IMR-90 (cell line): Measurements from ENCODE around the gene REPIN1. TPM values are rescaled to one million over a fixed set of nuclear protein-coding genes. Genes with fewer than 3 reads are reported as not detected.

ENCODE experiments used
- ATAC-seq: fragments of 200-7000 bp; cut with Tn5 transposase; 2 replicates; pipeline ENCODE4 v1.9.1; 2020; ENCODE audit warnings: low read depth, mild to moderate bottlenecking, moderate library complexity
- BruUV-seq: library from RNA; stranded (reverse); fragments of 400-500 nt; replicated peaks from 2 replicates; lab custom pipeline; 2021; lab: Mats Ljungman, UMichigan
- CTCF ChIA-PET: fragments of 300-600 bp; formaldehyde crosslinking; extraction: SDS; loops from one replicate; lab custom pipeline; 2021; ENCODE audit warnings: antibody characterized with exemption; lab: Yijun Ruan, JAX
- POLR2A ChIA-PET: fragments of 300-600 bp; sonication (Branson Sonifier 250); formaldehyde crosslinking; loops from one replicate; lab custom pipeline; 2022; ENCODE audit warnings: antibody characterized with exemption; ENCODE audit not compliant: unreplicated experiment; lab: Charles Lee
- DNase-seq: peaks from one replicate; pipeline ENCODE4 v3.0.0; 2013
- H2AFZ ChIP-seq: replicated peaks from 2 replicates; pipeline ENCODE3; 2013; ENCODE audit warnings: low read length, mild to moderate bottlenecking; ENCODE audit not compliant: poor library complexity
- H2AK5ac ChIP-seq: 2 replicates; pipeline ENCODE4 v1.6.1; 2013; ENCODE audit warnings: low read depth, low read length, inconsistent platforms
- H2AK9ac ChIP-seq: replicated peaks from 2 replicates; pipeline ENCODE3; 2013; ENCODE audit warnings: mild to moderate bottlenecking, low read depth, low read length, moderate library complexity; ENCODE audit not compliant: poor library complexity
- H2BK120ac ChIP-seq: 2 replicates; pipeline ENCODE4 v1.6.1; 2013; ENCODE audit warnings: low read depth, low read length, inconsistent platforms
- H2BK15ac ChIP-seq: 3 replicates; pipeline ENCODE4 v1.6.1; 2013; ENCODE audit warnings: low read depth, low read length, inconsistent platforms
- H2BK20ac ChIP-seq: 2 replicates; pipeline ENCODE4 v1.6.1; 2013; ENCODE audit warnings: low read depth, mild to moderate bottlenecking, inconsistent platforms, low read length, moderate library complexity
- H2BK5ac ChIP-seq: 2 replicates; pipeline ENCODE4 v1.6.1; 2013; ENCODE audit warnings: mild to moderate bottlenecking, low read depth, low read length, inconsistent platforms; ENCODE audit not compliant: poor library complexity, severe bottlenecking
- H3K14ac ChIP-seq: replicated peaks from 2 replicates; pipeline ENCODE4 v1.6.1; 2013; ENCODE audit warnings: low read depth, low read length, inconsistent platforms
- H3K18ac ChIP-seq: 2 replicates; pipeline ENCODE4 v1.6.1; 2013; ENCODE audit warnings: low read depth, low read length, control low read depth
- H3K23ac ChIP-seq: 2 replicates; pipeline ENCODE4 v1.6.1; 2013; ENCODE audit warnings: low read depth, low read length, inconsistent platforms
- H3K27ac ChIP-seq: 2 replicates; pipeline ENCODE4 v1.5.1; 2013; ENCODE audit warnings: mild to moderate bottlenecking, control low read depth, low read length; ENCODE audit not compliant: insufficient read depth
- H3K27me3 ChIP-seq: 2 replicates; pipeline ENCODE4 v1.6.1; 2013; ENCODE audit warnings: low read length; ENCODE audit not compliant: control insufficient read depth, insufficient read depth
- H3K36me3 ChIP-seq: 2 replicates; pipeline ENCODE4 v1.6.1; 2013; ENCODE audit warnings: low read length, mixed read lengths; ENCODE audit not compliant: control insufficient read depth, insufficient read depth
- H3K4ac ChIP-seq: 2 replicates; pipeline ENCODE4 v1.6.1; 2013; ENCODE audit warnings: low read depth, low read length, inconsistent platforms
- H3K4me1 ChIP-seq: 2 replicates; pipeline ENCODE4 v1.6.1; 2013; ENCODE audit warnings: low read length, mixed read lengths; ENCODE audit not compliant: control insufficient read depth, insufficient read depth
- H3K4me2 ChIP-seq: 2 replicates; pipeline ENCODE4 v1.6.1; 2013; ENCODE audit warnings: low read depth, mild to moderate bottlenecking, control low read depth, low read length, moderate library complexity
- H3K4me3 ChIP-seq: 2 replicates; pipeline ENCODE4 v1.5.1; 2013; ENCODE audit warnings: low read depth, mild to moderate bottlenecking, control low read depth, low read length, moderate library complexity; ENCODE audit not compliant: insufficient read depth
- H3K56ac ChIP-seq: 2 replicates; pipeline ENCODE4 v1.6.1; 2013; ENCODE audit warnings: low read length, inconsistent platforms; ENCODE audit not compliant: insufficient read depth; ENCODE audit errors: extremely low read depth
- H3K79me1 ChIP-seq, 2 experiments: 2 replicates each; pipeline ENCODE4 v1.6.1; 2013; ENCODE audit warnings: low read length in 2 of 2, inconsistent platforms in 1 of 2, low read depth in 1 of 2
- H3K9ac ChIP-seq: 2 replicates; pipeline ENCODE4 v1.6.1; 2013; ENCODE audit warnings: low read depth, low read length, control low read depth
- H3K9me1 ChIP-seq: 2 replicates; pipeline ENCODE4 v1.6.1; 2013; ENCODE audit warnings: low read length, inconsistent platforms; ENCODE audit not compliant: insufficient read depth
- H3K9me3 ChIP-seq: 2 replicates; pipeline ENCODE4 v1.6.1; 2013; ENCODE audit warnings: low read length; ENCODE audit not compliant: control insufficient read depth, insufficient read depth
- H4K20me1 ChIP-seq: 2 replicates; pipeline ENCODE4 v1.6.1; 2013; ENCODE audit warnings: low read length, inconsistent platforms; ENCODE audit not compliant: insufficient read depth
- H4K5ac ChIP-seq: 2 replicates; pipeline ENCODE4 v1.6.1; 2013; ENCODE audit warnings: mild to moderate bottlenecking, low read depth, low read length, control low read depth
- H4K8ac ChIP-seq, 2 experiments: 2 replicates each; pipeline ENCODE4 v1.6.1; 2013; ENCODE audit warnings: low read depth in 2 of 2, low read length in 2 of 2, control low read depth in 1 of 2, inconsistent platforms in 1 of 2
- H4K91ac ChIP-seq: 2 replicates; pipeline ENCODE4 v1.6.1; 2013; ENCODE audit warnings: low read depth, low read length, inconsistent platforms; ENCODE audit not compliant: insufficient read depth
- CHD1 ChIP-seq: IDR thresholded peaks from 2 replicates; pipeline ENCODE4 v1.6.1; 2012; ENCODE audit warnings: low read depth, low read length, improper control_type of control experiment
- MAFK ChIP-seq: IDR thresholded peaks from 2 replicates; pipeline ENCODE4 v1.6.1; 2012; ENCODE audit warnings: low read depth, low read length, improper control_type of control experiment
- MAZ ChIP-seq: IDR thresholded peaks from 2 replicates; pipeline ENCODE4 v1.6.1; 2012; ENCODE audit warnings: low read depth, mild to moderate bottlenecking, low read length, improper control_type of control experiment, moderate library complexity, borderline replicate concordance
- MXI1 ChIP-seq: IDR thresholded peaks from 2 replicates; pipeline ENCODE4 v1.6.1; 2012; ENCODE audit warnings: low read depth, mild to moderate bottlenecking, low read length, moderate library complexity, borderline replicate concordance
- NFE2L2 ChIP-seq: fragments of 150-350 bp; IDR thresholded peaks from 2 replicates; pipeline ENCODE4 v1.6.1; 2016; ENCODE audit warnings: low read depth, mild to moderate bottlenecking, low read length
- RCOR1 ChIP-seq: IDR thresholded peaks from 2 replicates; pipeline ENCODE4 v1.6.1; 2012; ENCODE audit warnings: mild to moderate bottlenecking, low read length, improper control_type of control experiment; ENCODE audit not compliant: insufficient replicate concordance
- RFX5 ChIP-seq: IDR thresholded peaks from 2 replicates; pipeline ENCODE4 v1.8.0; 2012; ENCODE audit warnings: low read depth, mild to moderate bottlenecking, low read length, moderate library complexity
- WGBS, 2 experiments: methylation state at CpG; one replicate each; pipeline versions ENCODE4 v1.1.5 to v1.1.7; 2013; ENCODE audit warnings: missing lambda C conversion rate in 2 of 2; ENCODE audit not compliant: insufficient read length in 1 of 2; ENCODE audit errors: extremely low coverage in 2 of 2; 5-methylcytosine and 5-hydroxymethylcytosine counted together
- dilution Hi-C: fragments of 300-500 bp; cut with HindIII; formaldehyde crosslinking; loops from one replicate; pipeline ENCODE4 v1.14.3; 2018; ENCODE audit warnings: low sequenced_read_pairs; ENCODE audit not compliant: unreplicated experiment
- in situ Hi-C: fragments of 300-500 bp; cut with MboI; formaldehyde crosslinking; loops from 3 replicates; pipeline ENCODE4 v1.14.3; 2019; ENCODE audit warnings: low sequenced_read_pairs, inconsistent platforms, mixed read lengths
- intact Hi-C: fragments of 100-400 bp; cut with micrococcal nuclease; formaldehyde crosslinking; loops from 2 replicates; pipeline ENCODE4 v1.10.0; 2022
- polyA plus RNA-seq, 3 experiments: library from polyadenylated mRNA; depleted of rRNA; stranded (reverse); fragments of >200 nt; gene quantifications; 2 replicates each; pipeline ENCODE4 v1.2.3, GENCODE V29; 2012; ENCODE audit warnings: low replicate concordance in 1 of 3
- total RNA-seq: library from RNA; depleted of rRNA; stranded (reverse); fragments of >200 nt; gene quantifications from 2 replicates; pipeline ENCODE4 v1.2.3, GENCODE V29; 2012
- TF ChIP-seq, protein P1 (sequence below): fragments of 150-350 bp; IDR thresholded peaks from 2 replicates; pipeline ENCODE4 v1.6.1; 2016; ENCODE audit warnings: low read depth, mild to moderate bottlenecking, low read length, moderate library complexity, borderline replicate concordance

Gene REPIN1
- total and polyA plus RNA-seq, 2 of the 4 experiments (the other 2 are of a cell fraction), result 19.4 to 50.6 TPM

DNA sequence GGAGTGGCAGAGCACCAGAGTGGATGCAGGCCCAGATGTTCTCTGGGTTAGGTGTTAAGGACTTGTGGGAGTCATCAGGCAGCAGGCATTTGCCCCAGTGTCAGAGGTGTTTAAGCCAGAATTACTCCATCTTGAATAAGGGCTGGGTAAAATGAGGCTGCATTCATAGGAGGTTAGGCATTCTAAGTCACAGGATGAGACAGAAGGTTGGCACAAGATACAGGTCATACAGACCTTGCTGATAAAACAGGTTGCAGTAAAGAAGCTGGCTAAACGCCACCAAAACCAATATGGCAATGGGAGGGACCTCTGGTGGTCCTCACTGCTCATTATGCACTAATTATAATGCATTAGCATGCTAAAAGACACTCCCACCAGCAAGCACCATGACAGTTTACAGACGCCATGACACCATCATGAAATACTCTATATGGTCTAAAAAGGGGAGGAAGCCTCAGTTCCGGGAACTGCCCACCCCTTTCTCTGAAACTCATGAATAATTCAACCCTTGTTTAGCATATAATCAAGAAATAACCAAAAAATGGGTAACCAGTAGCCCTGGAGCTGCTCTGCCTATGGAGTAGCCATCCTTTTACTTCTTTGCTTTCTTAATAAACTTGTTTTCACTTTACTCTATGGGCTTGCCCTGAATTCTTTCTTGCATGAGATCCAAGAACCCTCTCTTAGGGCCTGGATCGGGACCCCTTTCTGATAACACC, 46.3 kb upstream of the REPIN1 start:
- no TSS peak for BruUV-seq
- H3K14ac ChIP-seq, result no peak overlapping the region
- no peak overlapping the region for H3K4me2 ChIP-seq
- H3K4me1 ChIP-seq, result peaks cover 10% of the 10 kb centered on the region; the same call in 1 of the 2 replicates
- no peak overlapping the region for H3K9ac ChIP-seq
- no peak overlapping the region for H3K4ac ChIP-seq
- ATAC-seq (no peak), DNase-seq (no peak)
- H3K4me3 ChIP-seq, result no peak overlapping the region
- no peak overlapping the region for H3K23ac ChIP-seq
- no peak overlapping the region for H3K27ac ChIP-seq
- no peak overlapping the region for H2BK120ac ChIP-seq
- no peak overlapping the region for H2BK5ac ChIP-seq
- no peak overlapping the region for H3K56ac ChIP-seq
- no peaks in the 10 kb centered on the region; the same call in 1 of the 2 replicates for H3K27me3 ChIP-seq
- no peak overlapping the region for H2AK5ac ChIP-seq
- no peak overlapping the region for H2BK15ac ChIP-seq
- H3K9me1 ChIP-seq, result no peaks in the 10 kb centered on the region
- H4K20me1 ChIP-seq, result no peaks in the 10 kb centered on the region
- H4K91ac ChIP-seq, result no peak overlapping the region
- in situ Hi-C loops (loop anchor here (25.0 kb wide), 1 partner anchor 415 kb away; the partner anchor contains the start of gene GIMAP5), dilution Hi-C loops (no loop called here), intact Hi-C loops (no loop called here)
- H3K36me3 ChIP-seq, result no peaks in the 10 kb centered on the region
- no peak overlapping the region for H2AFZ ChIP-seq
- CTCF ChIA-PET, result no interaction called here
- H4K8ac ChIP-seq, result no peak overlapping the region
- H2BK20ac ChIP-seq, result no peak overlapping the region
- no peak overlapping the region for H4K5ac ChIP-seq
- H2AK9ac ChIP-seq, result no peak overlapping the region
- no peaks in the 10 kb centered on the region for H3K9me3 ChIP-seq
- WGBS, 2 experiments, result no CpG with 5 or more reads among the region's 4 CpGs
- H3K79me1 ChIP-seq, result no peaks in the 10 kb centered on the region
- TF ChIP-seq MAZ (no peak), RCOR1 (no peak), RFX5 (no peak), MAFK (no peak), CHD1 (no peak), MXI1 (no peak), NFE2L2 (no peak)
- TF ChIP-seq, protein P1, sequence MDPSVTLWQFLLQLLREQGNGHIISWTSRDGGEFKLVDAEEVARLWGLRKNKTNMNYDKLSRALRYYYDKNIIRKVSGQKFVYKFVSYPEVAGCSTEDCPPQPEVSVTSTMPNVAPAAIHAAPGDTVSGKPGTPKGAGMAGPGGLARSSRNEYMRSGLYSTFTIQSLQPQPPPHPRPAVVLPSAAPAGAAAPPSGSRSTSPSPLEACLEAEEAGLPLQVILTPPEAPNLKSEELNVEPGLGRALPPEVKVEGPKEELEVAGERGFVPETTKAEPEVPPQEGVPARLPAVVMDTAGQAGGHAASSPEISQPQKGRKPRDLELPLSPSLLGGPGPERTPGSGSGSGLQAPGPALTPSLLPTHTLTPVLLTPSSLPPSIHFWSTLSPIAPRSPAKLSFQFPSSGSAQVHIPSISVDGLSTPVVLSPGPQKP, result no peak
- H3K18ac ChIP-seq, result no peak overlapping the region
- POLR2A ChIA-PET, result no interaction called here
